GM12891 (cell line): ENCODE results near the gene SERPINB1.

Source experiments
- POLR2A ChIP-seq: IDR thresholded peaks from 2 replicates; pipeline ENCODE4 v1.6.1; 2011; ENCODE audit warnings: low read depth, low read length, control low read depth
- POLR2AphosphoS5 ChIP-seq: IDR thresholded peaks from 2 replicates; pipeline ENCODE4 v1.6.1; 2011; ENCODE audit warnings: low read depth, low read length, control low read depth
- TAF1 ChIP-seq: IDR thresholded peaks from 2 replicates; pipeline ENCODE4 v1.6.1; 2011; ENCODE audit warnings: low read depth, low read length, control low read depth

GRCh38 chr6:2827142-2827541 lies 14.5 kb downstream of the SERPINB1 start:
- TF ChIP-seq POLR2A (no peak), POLR2AphosphoS5 (no peak), TAF1 (no peak)
